Measurements from ENCODE around the gene LGR6. TPM values are rescaled to one million over a fixed set of nuclear protein-coding genes. Genes with fewer than 3 reads are reported as not detected.
A peak's percentile ranks its signal among the peaks of the same experiment; 100 is the strongest.

Gene LGR6
- total RNA-seq, 1 experiment from 2014 or later = 0.23 TPM

DNA sequence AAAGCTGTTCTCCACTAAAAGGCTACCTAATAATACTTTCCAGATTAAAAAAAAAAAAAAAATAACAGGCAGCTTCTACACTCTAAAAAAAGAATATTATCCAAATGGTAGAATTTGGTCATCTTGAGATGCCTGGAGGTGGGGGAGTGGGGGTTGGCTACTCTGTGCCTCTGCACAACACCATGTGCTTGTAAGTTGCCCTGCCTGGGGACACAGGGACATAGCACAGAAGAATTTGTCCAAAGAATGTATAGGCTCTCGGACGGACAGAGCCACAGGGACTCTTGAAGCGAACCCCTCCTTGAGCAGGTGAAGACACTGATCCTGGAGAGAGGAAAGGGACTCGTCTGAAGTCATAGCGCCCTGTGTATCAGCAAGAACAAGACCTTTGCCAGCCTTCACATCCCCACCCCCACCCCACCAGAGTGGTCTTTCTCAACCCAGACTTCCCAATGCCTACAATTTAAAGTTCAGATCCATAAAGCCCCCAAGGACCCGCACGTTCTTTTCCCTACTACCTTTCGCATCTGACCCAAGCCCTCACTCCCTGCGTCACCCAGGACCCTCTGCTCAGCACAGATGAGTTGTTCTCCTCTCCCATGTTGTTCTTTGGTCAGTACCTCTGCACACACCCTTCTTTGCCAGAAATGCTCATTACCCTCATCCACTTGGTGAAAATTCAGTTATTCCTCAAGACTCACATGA is 72.6 kb downstream of the LGR6 start:
- DNase-seq (ENCODE audit: low read depth) = no peak

DNA sequence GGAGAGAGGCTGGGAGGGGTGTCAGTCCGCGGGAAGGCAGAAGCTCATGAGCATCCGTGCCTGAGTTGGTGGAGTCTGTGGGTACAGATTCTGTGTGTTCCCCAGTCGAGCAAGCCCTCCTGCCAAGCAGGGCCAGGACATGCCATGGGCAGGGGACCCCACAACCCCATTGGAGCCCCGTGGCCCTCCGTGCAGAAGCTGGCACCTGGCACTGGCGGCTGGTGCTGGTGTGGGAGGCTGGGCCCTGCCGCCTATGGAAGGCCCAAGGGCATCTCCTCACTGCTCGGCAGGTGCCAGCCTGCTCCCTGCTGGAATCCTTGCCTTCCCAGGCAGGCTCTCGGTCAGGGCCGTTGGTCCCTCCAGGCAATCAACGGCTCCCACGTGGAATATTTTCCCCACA is 74.4 kb downstream of the LGR6 start:
- no peak for DNase-seq (ENCODE audit: low read depth)

DNA sequence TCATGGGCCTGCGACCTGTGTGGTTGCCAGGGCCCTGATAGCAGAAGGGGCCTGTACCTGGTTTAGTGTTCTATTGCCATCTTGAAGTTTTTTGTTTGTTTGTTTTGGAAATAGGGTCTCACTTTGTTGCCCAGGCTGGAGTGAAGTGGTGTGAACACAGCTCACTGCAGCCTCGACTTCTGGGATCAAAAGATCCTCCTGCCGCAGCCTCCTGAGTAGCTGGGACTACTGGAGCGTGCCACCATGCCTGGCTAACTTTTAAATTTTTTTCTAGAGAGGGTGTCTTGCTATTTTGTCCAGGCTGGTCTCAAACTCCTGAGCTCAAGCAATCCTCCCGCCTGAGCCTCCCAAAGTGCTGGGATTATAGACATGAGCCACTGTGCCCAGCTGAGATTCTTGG is 75.2 kb downstream of the LGR6 start:
- DNase-seq (ENCODE audit: low read depth) = no peak

DNA sequence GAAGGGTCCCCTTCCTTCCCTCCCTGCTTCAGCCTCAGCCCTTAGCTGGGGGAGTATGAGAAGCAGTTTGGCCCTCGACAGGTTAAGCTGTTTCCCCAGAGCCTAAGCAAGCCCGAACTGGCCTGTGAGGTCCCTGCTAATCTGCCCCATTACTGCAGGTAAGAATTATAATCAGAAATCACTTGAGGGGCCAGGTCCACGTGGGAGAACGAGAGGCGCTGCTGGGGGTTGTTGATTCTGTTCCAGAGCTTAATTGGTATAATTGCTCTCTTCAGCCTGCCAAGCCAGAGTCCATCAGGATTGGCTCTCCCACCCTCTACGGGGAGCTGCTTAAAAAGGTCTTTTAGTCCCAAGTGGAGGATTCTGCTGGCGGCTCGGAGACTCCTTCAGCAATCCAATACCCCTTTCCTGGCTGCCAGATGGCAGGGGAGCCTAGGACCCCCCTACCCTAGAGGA is 77.3 kb downstream of the LGR6 start:
- DNase-seq (ENCODE audit: low read depth) = no peak

DNA sequence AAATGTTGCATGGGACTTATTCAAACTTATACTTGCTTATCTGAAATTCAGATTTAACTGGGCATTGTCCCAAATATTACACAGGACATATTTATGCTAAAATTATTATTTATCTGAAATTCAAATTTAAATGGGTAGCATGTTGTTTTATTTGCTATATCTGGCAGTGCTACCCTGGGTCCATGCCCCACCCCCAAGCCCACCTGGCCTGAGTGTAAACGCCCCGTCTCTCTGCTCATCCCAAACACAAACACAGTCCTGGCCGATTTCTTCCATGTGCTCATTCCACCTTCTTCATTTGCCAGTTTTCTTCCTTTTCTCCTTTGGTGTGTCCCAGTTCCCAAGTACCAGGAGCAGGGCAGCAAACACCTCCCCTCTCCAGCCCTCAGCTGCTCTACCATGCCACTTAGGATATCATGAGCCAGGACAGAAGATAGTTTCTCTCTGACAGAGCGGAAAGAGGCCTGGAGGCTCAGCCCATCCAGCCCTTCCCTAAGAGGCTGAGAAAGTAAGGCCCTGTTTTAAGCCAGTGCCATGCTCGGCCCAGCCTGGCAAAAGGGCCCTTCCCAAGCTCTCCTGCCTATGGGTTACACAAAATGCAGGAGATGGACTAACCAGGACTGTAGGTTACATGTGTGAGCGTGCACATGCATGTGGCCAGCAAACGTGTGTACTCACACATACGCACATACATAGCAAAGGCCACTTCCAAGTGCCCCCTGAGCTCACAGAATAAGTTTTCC is 78.7 kb downstream of the LGR6 start:
- no peak for DNase-seq (ENCODE audit: low read depth)

DNA sequence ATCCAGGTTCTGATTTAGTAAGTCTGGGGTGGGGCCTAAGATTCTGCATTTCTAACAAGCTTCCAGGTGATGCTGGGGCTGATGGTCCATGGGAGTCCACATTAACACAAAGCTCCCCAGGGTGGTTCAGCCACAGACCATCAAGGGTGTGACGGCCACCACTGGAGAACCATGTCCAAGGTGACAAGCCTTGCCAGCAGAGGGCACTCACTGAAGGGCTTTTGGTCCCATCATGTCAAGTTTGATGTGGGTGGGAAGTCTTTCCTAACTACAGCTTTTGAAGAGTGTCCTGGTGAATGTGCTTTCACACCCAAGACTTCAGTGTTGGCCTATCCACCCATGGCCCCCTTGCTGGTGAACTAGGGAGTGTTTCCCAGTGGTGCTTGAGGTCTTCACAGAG is 81.0 kb downstream of the LGR6 start:
- peak; percentile 59 for DNase-seq (ENCODE audit: low read depth)

DNA sequence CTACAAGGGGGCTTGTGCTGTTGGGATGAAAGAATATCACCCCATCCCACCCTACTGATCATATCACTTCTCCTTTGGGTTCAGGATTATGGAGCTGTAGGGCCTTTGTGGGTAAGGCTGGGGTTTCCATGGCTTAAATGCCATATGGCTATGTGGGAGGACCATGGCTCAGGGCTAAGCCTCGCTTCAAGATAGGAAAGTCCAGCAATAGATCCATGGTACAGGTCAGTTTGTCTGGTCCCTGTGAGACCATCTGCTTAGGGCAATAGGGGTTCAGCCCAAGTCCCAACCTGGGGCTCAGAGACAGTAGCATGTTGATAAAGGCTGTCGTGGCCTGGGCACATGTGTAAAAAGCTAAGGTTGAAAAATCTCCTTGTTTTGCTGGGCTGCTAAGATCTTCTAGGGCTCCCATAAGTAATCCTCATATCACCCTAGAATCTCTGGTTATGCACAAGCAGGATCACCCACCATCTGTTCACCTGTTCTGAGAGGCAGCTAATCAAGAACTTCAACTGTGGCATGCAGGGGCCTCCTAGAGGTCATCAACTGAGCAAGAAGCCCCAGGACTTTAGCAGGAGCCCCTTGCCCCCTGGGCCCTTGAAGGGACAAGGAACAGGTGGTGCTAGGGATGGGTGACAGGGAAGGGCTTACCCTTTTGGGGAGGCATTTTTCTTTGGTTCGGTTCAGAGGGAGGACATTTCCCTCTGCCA is 81.6 kb downstream of the LGR6 start:
- no peak for DNase-seq (ENCODE audit: low read depth)

DNA sequence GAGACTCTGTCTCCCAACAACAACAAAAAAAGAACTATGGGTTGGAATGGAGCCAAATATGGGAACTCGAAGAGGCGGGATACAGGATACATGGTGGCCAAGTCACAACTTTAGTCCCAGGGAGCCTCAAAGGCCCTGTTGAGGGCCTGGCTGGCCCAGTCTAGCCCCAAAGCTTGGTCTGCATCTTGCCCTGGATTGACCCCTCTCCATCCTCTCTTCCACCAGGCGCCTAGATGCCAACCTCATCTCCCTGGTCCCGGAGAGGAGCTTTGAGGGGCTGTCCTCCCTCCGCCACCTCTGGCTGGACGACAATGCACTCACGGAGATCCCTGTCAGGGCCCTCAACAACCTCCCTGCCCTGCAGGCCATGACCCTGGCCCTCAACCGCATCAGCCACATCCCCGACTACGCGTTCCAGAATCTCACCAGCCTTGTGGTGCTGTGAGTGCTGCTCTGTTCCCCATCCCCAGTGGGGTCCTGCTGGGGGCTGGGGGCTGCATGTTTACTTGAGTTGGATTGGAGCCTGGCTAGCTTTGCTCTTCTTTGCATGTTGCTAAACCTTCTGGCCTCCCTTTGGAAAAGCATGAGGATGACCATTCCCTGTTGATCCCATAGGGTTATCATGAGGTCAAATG is 82.6 kb downstream of the LGR6 start:
- no peak for DNase-seq (ENCODE audit: low read depth)

DNA sequence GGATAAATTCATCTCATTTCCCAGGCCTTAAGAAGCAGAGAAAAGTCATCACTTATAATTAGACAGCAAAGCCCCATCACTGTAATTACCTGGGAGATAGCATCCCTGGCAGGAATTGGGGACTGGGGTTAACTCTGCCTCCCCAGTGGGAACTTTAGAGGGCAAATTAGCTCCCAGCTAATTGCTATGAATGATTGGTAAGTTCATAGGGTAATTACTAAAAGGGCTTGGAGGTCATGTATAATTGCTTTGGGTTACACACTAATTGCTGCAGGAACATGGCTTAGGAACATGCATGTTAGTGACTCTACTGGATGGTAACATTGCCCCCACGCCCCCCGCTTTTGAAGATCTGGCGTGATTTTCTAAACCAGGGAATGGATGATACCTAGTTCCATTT is 83.3 kb downstream of the LGR6 start:
- no peak for DNase-seq (ENCODE audit: low read depth)

DNA sequence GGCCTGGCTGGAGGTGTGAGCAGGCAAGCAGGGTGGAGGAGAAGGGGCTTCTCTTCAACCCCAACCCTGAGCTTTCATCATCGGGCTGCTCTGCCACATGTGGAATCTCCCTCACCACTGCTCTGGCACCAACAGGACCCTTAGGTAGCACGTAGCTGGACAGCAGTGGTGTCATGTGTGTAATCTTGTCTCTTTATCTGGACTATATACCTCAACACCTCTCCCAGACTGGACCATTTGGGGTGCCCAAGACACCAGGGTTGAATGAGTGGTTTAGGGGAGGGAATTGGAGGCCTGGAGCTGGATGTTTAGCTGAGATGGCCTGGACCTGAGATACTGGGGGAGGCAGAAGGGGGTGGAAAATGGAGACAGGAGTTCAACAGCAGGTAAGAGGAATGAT is 85.2 kb downstream of the LGR6 start:
- no peak for DNase-seq (ENCODE audit: low read depth)

DNA sequence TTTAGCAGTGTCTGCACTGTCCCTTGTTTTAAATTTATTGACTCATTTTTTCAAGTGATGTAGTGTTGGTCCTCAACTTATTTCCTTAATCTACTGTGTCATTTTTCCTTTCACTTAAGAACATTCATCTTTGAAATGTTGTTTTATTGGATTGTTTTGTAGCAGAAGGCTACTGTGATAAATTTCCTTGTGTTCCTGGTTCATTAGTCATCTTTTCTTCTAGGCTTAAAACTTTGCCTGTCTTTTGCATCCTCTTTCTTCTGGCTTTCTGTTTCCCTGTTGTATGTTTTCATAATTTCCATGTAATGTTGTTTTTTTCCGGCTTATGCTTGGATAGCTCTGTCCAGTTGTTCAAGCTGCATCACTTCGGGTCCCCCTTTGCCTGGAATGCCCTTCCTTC is 86.2 kb downstream of the LGR6 start:
- no peak for DNase-seq (ENCODE audit: low read depth)

DNA sequence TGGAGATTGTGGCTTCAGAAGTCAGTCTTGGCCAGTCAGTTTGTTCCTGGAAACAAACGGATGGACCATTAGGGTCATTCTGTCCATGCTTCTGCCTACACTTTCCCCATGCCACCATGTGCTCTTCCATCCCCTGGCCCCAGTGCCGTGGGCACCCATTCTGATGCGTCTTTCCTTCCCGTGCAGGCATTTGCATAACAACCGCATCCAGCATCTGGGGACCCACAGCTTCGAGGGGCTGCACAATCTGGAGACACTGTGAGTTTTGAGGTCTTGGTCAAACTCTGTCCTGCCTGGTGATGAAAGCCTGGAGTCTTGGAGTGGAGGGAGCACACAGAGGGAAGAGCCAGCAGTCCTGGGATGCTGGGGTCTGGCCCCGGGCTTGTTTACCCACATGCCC is 87.0 kb downstream of the LGR6 start:
- no peak for DNase-seq (ENCODE audit: low read depth)

DNA sequence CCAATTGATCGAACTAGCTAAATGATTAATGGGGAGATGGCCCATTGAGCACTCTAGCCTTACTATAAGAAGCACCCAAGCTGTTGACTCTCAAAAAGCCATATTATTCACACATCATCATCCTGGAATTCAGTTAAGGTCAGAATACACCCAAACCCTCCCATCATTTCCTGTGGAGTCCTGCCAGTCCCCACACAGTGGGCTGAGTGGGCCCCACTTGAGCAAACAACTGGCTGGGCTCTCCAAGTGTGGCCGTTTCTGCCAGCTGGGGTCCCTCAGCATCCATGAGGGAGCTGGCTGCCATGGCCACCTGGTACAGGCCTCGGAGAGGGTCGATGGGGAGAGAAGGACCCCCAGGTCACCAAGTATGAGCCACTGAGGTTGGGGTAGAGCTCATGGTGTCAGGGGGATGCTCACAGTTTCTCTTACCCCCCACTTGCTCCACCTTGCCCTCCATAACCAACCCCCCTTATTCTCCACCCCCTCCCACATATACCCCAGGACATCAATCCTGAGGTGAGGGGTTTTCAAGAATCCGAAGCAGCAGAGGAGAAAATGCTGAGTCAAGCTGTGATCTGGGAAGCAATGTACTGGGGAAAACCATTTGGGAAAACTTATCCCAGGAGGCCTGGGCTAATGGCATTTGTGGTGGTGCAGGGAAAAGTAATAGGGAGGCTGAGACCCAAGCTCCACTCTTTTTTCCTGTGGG is 87.9 kb downstream of the LGR6 start:
- peak; percentile 89 for DNase-seq (ENCODE audit: low read depth)

DNA sequence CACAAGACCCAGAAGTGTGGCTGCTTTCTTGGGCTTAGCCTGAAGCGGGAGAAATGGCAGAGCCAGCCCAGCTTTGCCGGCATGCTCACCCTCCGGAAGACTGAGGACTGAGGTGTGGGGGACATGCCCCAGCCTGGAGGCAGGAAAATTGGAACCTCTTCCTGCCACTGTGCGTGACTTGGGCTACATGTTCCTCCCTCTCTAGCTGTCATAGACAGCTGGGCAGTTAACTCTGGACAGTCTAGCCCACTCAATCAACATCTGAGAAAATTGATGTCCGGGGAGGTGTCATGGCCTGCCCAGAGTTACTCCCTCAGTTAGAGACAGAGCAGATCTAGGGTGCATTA is 88.4 kb downstream of the LGR6 start:
- peak; percentile 57 for DNase-seq (ENCODE audit: low read depth)

DNA sequence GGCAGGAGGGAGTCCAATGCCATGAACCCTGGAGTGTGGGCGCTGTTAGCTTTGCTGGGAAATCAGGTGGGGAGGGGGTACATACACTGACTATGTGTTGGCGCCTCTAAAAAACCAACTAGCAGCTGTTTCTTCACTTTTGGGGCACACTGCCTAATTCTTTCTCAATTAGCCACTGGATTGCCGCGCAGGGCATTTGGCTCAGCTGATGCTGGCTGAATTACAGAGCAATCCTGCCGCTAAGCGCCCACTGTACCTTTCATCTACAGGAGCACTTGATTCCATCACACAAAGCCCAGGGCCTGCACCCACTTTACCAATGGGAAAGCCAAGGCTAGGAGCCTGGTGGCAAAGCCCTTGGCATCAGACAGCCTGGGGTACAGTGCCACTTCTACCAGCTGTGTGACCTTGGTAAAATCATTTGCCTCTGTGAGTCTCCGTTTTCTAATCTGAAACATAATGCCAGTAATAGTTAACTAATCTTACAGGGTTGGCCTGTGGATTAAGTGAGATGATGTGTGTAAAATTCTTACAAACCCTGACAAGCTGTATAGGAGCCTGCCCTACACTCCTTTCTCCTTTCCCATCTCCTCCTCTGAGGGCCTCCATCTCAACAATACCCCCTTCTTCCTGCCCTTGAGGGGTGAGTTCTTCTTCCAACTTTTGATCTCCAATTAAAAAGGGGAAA is 89.1 kb downstream of the LGR6 start:
- no peak for DNase-seq (ENCODE audit: low read depth)

DNA sequence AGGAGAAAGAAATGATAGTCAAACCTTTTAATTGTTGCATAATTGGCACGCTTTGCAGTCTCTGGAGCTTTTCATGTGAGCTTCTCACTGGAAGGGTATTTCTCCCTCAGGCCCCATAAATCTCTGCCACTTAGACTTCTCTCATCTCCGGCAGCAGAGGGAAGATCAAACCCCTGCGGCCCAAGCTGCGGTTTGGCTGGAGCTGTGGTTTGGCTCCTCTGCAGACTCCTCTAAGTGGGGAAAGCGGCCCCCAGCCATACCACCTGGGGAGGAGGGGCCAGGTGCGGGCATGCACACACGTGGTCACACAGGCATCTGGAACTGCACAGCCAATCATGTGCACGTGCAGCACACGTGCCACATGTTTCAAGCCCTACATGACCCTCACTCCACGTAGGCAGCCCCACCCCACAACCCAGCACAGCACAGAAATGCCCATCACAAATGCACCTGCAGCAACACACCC is 89.8 kb downstream of the LGR6 start:
- DNase-seq (ENCODE audit: low read depth) = peak; percentile 92

DNA sequence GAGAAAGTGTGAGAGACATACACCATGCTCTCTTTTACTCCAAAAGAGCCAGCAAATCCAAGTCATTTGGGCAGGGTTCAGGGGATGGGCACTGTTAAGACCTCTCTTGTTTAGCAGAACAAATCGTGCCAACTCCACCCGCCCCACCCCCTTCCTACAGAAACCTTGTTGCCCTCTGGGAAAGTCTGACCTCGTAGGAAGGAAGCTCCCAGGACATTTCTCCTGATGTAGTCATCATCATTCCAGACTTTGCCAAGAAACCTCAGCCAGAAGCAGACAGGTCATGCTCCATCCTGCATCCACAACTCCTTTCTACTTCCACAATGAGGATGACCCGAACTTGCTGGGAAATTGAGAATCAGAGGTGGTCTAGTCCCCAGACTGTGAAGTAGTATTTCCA is 90.4 kb downstream of the LGR6 start:
- peak; percentile 78 for DNase-seq (ENCODE audit: low read depth)

DNA sequence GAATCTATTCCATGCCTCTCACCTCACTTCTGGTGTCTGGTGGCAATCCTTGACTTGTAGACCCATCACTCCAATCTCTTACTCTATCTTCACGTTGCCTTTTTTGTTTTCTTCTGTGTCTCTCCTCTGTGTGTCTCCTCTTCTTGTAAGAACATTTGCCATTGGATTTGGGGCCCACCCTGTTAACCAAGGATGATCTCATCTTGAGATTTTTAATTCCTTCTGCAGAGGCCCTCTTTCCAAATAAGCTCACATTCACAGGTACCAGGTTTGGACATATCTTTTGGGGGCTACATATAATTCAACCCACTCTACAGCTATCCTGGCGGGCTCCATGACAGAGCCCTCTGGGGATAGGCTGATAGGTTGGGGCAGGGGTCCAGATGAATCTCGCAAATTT is 92.3 kb downstream of the LGR6 start:
- DNase-seq (ENCODE audit: low read depth) = no peak

DNA sequence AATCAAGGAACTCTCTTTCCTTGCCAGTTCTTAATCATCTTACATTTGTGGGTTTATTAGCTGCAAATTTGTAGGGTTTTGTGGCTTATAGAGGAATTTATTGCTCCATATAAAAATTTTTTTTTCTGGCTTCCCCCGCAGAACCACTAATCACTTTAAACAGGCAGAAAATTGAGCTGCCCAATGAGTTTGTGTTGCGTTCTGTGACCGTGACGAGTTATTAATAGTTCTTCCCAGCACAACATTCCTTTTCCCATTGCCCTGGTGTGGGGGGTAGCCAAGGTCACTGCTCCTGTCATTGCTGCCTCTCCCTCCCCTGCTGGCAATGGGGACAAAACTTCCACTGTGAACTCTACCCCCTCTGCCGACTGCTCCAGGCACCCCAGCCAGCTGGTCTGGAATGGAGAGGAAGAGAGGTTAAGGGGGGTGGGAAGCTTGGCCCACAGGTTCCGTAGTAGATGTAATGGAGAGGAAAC is 93.1 kb downstream of the LGR6 start:
- no peak for DNase-seq (ENCODE audit: low read depth)

DNA sequence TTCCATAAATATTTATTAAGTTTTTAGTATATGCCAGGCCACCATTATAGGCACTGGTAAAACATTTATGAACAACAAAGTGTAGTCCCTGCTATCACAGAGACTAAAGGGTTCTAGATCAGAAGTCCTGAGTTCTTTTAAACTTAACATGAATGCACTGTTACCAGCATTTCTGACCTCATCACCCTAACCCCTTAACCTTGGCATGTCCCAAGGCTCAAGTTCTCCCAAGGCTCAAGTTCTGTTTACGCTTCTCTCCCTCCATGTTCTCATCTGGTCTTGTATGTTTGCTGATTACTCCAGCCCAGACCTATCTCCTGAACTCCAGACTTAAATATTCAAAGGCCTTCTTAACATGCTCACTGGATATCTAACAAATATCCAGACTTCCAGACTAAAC is 93.6 kb downstream of the LGR6 start:
- DNase-seq (ENCODE audit: low read depth) = no peak

DNA sequence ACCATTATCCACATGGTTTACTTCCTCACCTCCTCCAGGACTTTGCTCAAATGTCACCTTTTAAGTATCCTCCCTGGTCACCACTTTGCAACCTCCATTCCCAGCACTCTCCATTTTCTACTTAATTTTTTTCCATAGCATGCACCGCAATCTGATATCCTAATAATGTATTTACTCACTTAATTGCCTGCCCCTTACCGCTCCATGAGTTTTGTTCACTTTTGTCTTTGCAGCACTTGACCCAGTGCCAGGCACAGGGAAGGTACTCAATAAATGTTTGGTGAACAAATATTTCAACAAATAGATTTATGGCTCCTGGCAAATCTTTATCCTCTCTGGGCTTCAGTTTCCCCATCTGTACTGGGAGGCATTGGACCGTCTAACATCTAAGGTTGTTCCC is 94.6 kb downstream of the LGR6 start:
- DNase-seq (ENCODE audit: low read depth) = no peak

Data from Daoy (cell line).